ENCODE measurements around the gene TIGIT. TPM values are rescaled to one million over a fixed set of nuclear protein-coding genes. Genes with fewer than 3 reads are reported as not detected.

Gene TIGIT
- total and polyA plus RNA-seq, 4 experiments from 2014 or later: 25.8 to 36.6 (median 32.4) TPM

GRCh38 chr3:114336857-114337256 is 43.0 kb downstream of the TIGIT start:
- H3K36me3 ChIP-seq (ENCODE audit: insufficient read depth, low read length): no peaks in the 10 kb centered on the region
- Mint-ChIP-seq H3K27ac (peak overlapping the region in 1 of 7 donors; percentile 80), H3K4me1 (peaks cover 36 to 74% (median 55%) of the 10 kb centered on the region in 4 donors), H3K9me3 (no peaks in the 10 kb centered on the region), H3K4me3 (peak overlapping the region in 1 of 8 donors; percentile 7), H3K36me3 (peaks cover 10 to 61% of the 10 kb centered on the region in 2 donors), H3K27me3 (no peaks in the 10 kb centered on the region)
- CTCF ChIA-PET (ENCODE audit: partially characterized antibody): interaction anchor here (0.6 to 4.8 kb wide), 12 partner anchors 16 to 186 kb away, joined by 3 to 48 read pairs (median 6); partner anchors contain the start of gene TIGIT
- H3K27ac ChIP-seq (ENCODE audit: low read depth, low read length): no peak overlapping the region
- intact Hi-C loops (cut with micrococcal nuclease): loop anchor here (1.0 to 5.0 kb wide), 4 partner anchors 46 to 805 kb away; partner anchors contain the start of gene SIDT1
- no peaks in the 10 kb centered on the region for H3K9me3 ChIP-seq (ENCODE audit: control insufficient read depth in 1 of 2, low read length in 2 of 2)
- POLR2A ChIA-PET (ENCODE audit: partially characterized antibody): interaction anchor here (1.2 to 3.5 kb wide), 3 partner anchors 13 to 45 kb away, joined by 3 to 13 read pairs (median 8); no protein-coding TSS in a partner anchor
- DNase-seq: no peak
- no peaks in the 10 kb centered on the region for H3K27me3 ChIP-seq (ENCODE audit: insufficient read depth, low read length)
- H3K4me1 ChIP-seq (ENCODE audit: insufficient read depth, low read length): peaks cover 54% of the 10 kb centered on the region
- H3K4me3 ChIP-seq (ENCODE audit: low read length in 2 of 2): no peak overlapping the region

GRCh38 chr3:114338651-114339357 is 45.0 kb downstream of the TIGIT start:
- H3K36me3 Mint-ChIP-seq: peaks cover 8 to 60% of the 10 kb centered on the region in 2 donors
- H3K9me3 Mint-ChIP-seq: no peaks in the 10 kb centered on the region
- peaks cover 35% of the 10 kb centered on the region for H3K4me1 ChIP-seq (ENCODE audit: insufficient read depth, low read length)
- intact Hi-C loops (cut with micrococcal nuclease): loop anchor here (5.0 kb wide), 1 partner anchor 807 kb away; the partner anchor contains the start of gene SIDT1
- ChIA-PET POLR2A (ENCODE audit: partially characterized antibody) (interaction anchor here (0.9 to 1.2 kb wide), 5 partner anchors 9 to 126 kb away, joined by 3 to 4 read pairs (median 3); no protein-coding TSS in a partner anchor), CTCF (ENCODE audit: partially characterized antibody) (interaction anchor here (1.0 to 3.7 kb wide), 4 partner anchors 10 to 48 kb away, joined by 3 to 16 read pairs (median 4); no protein-coding TSS in a partner anchor)
- peak overlapping the region in 6 of 7 donors; percentile 65 to 94 (median 88) for H3K27ac Mint-ChIP-seq
- no peaks in the 10 kb centered on the region for H3K36me3 ChIP-seq (ENCODE audit: insufficient read depth, low read length)
- no peaks in the 10 kb centered on the region for H3K9me3 ChIP-seq (ENCODE audit: control insufficient read depth in 1 of 2, low read length in 2 of 2)
- no peaks in the 10 kb centered on the region for H3K27me3 Mint-ChIP-seq
- H3K4me3 Mint-ChIP-seq: peak overlapping the region; percentile 57 to 74 (median 67)
- no peak overlapping the region for H3K4me3 ChIP-seq (ENCODE audit: low read length in 2 of 2)
- no peaks in the 10 kb centered on the region for H3K27me3 ChIP-seq (ENCODE audit: insufficient read depth, low read length)
- peak in 2 of 5 donors; percentile 12 to 22 for DNase-seq
- peaks cover 26 to 57% (median 39%) of the 10 kb centered on the region in 4 donors for H3K4me1 Mint-ChIP-seq
- peak overlapping the region; percentile 2 for H3K27ac ChIP-seq (ENCODE audit: low read depth, low read length)

- POLR2A ChIA-PET (ENCODE audit: partially characterized antibody): interaction anchor here (0.6 kb wide), 1 partner anchor 130 kb away, joined by 3 read pairs; no protein-coding TSS in a partner anchor
- no peaks in the 10 kb centered on the region for H3K4me1 ChIP-seq (ENCODE audit: insufficient read depth, low read length)
- DNase-seq: no peak
- Mint-ChIP-seq H3K4me1 (peaks cover 9 to 19% (median 14%) of the 10 kb centered on the region in 4 donors), H3K27ac (no peak overlapping the region), H3K9me3 (no peaks in the 10 kb centered on the region), H3K27me3 (no peaks in the 10 kb centered on the region), H3K4me3 (no peak overlapping the region), H3K36me3 (peaks cover 21 to 48% of the 10 kb centered on the region in 2 donors)
- intact Hi-C loops (cut with micrococcal nuclease): no loop called here
- no peaks in the 10 kb centered on the region for H3K27me3 ChIP-seq (ENCODE audit: insufficient read depth, low read length)
- H3K4me3 ChIP-seq (ENCODE audit: low read length in 2 of 2): no peak overlapping the region
- no peak overlapping the region for H3K27ac ChIP-seq (ENCODE audit: low read depth, low read length)
- CTCF ChIA-PET (ENCODE audit: partially characterized antibody): no interaction called here
- H3K9me3 ChIP-seq (ENCODE audit: control insufficient read depth in 1 of 2, low read length in 2 of 2): no peaks in the 10 kb centered on the region
- H3K36me3 ChIP-seq (ENCODE audit: insufficient read depth, low read length): no peaks in the 10 kb centered on the region
Measured at GRCh38 chr3:114344492-114344891, 50.7 kb downstream of the TIGIT start.

GRCh38 chr3:114350271-114350670 is 56.4 kb downstream of the TIGIT start:
- Mint-ChIP-seq H3K4me1 (peaks cover 3 to 11% (median 6%) of the 10 kb centered on the region in 4 donors), H3K36me3 (peaks cover 35 to 45% of the 10 kb centered on the region in 2 donors)
- CTCF ChIA-PET (ENCODE audit: partially characterized antibody): interaction anchor here (1.2 to 1.9 kb wide), 3 partner anchors 11 to 59 kb away, joined by 3 to 5 read pairs (median 3); no protein-coding TSS in a partner anchor

GRCh38 chr3:114350690-114351089 is 56.9 kb downstream of the TIGIT start:
- H3K4me3 ChIP-seq (ENCODE audit: low read length in 2 of 2): no peak overlapping the region
- POLR2A ChIA-PET (ENCODE audit: partially characterized antibody): no interaction called here
- no peaks in the 10 kb centered on the region for H3K9me3 Mint-ChIP-seq
- H3K9me3 ChIP-seq (ENCODE audit: control insufficient read depth in 1 of 2, low read length in 2 of 2): no peaks in the 10 kb centered on the region
- H3K4me1 Mint-ChIP-seq: peaks cover 3 to 7% (median 5%) of the 10 kb centered on the region in 4 donors
- no peaks in the 10 kb centered on the region for H3K27me3 ChIP-seq (ENCODE audit: insufficient read depth, low read length)
- DNase-seq: no peak
- no peak overlapping the region for H3K27ac ChIP-seq (ENCODE audit: low read depth, low read length)
- H3K27ac Mint-ChIP-seq: no peak overlapping the region
- no peaks in the 10 kb centered on the region for H3K4me1 ChIP-seq (ENCODE audit: insufficient read depth, low read length)
- no peaks in the 10 kb centered on the region for H3K36me3 ChIP-seq (ENCODE audit: insufficient read depth, low read length)
- H3K4me3 Mint-ChIP-seq: no peak overlapping the region
- intact Hi-C loops (cut with micrococcal nuclease): no loop called here
- CTCF ChIA-PET (ENCODE audit: partially characterized antibody): interaction anchor here (1.2 to 1.4 kb wide), 2 partner anchors 20 to 60 kb away, joined by 3 read pairs; no protein-coding TSS in a partner anchor
- peaks cover 35 to 44% of the 10 kb centered on the region in 2 donors for H3K36me3 Mint-ChIP-seq
- H3K27me3 Mint-ChIP-seq: no peaks in the 10 kb centered on the region

More at GRCh38 chr3:114350271-114350670, 56.4 kb downstream of the TIGIT start:
- Mint-ChIP-seq H3K9me3 (no peaks in the 10 kb centered on the region), H3K4me3 (no peak overlapping the region), H3K27me3 (no peaks in the 10 kb centered on the region), H3K27ac (no peak overlapping the region)
- intact Hi-C loops (cut with micrococcal nuclease): no loop called here
- POLR2A ChIA-PET (ENCODE audit: partially characterized antibody): no interaction called here
- Histone ChIP-seq H3K36me3 (ENCODE audit: insufficient read depth, low read length) (no peaks in the 10 kb centered on the region), H3K27ac (ENCODE audit: low read depth, low read length) (no peak overlapping the region), H3K4me1 (ENCODE audit: insufficient read depth, low read length) (no peaks in the 10 kb centered on the region), H3K4me3 (ENCODE audit: low read length in 2 of 2) (no peak overlapping the region), H3K9me3 (ENCODE audit: control insufficient read depth in 1 of 2, low read length in 2 of 2) (no peaks in the 10 kb centered on the region), H3K27me3 (ENCODE audit: insufficient read depth, low read length) (no peaks in the 10 kb centered on the region)
- DNase-seq: no peak

GRCh38 chr3:114351123-114351821 is 57.4 kb downstream of the TIGIT start:
- no peaks in the 10 kb centered on the region for H3K4me1 ChIP-seq (ENCODE audit: insufficient read depth, low read length)
- H3K9me3 Mint-ChIP-seq: no peaks in the 10 kb centered on the region
- no peaks in the 10 kb centered on the region for H3K36me3 ChIP-seq (ENCODE audit: insufficient read depth, low read length)
- H3K27ac ChIP-seq (ENCODE audit: low read depth, low read length): no peak overlapping the region
- peaks cover 35 to 38% of the 10 kb centered on the region in 2 donors for H3K36me3 Mint-ChIP-seq
- H3K27ac Mint-ChIP-seq: no peak overlapping the region
- peaks cover 1 to 3% (median 2%) of the 10 kb centered on the region in 4 donors for H3K4me1 Mint-ChIP-seq
- H3K4me3 ChIP-seq (ENCODE audit: low read length in 2 of 2): no peak overlapping the region
- H3K27me3 Mint-ChIP-seq: no peaks in the 10 kb centered on the region
- ChIA-PET CTCF (ENCODE audit: partially characterized antibody) (interaction anchor here (1.2 to 1.4 kb wide), 2 partner anchors 20 to 60 kb away, joined by 3 read pairs; no protein-coding TSS in a partner anchor), POLR2A (ENCODE audit: partially characterized antibody) (no interaction called here)
- intact Hi-C loops (cut with micrococcal nuclease): no loop called here
- no peaks in the 10 kb centered on the region for H3K9me3 ChIP-seq (ENCODE audit: control insufficient read depth in 1 of 2, low read length in 2 of 2)
- DNase-seq: no peak
- no peak overlapping the region for H3K4me3 Mint-ChIP-seq
- no peaks in the 10 kb centered on the region for H3K27me3 ChIP-seq (ENCODE audit: insufficient read depth, low read length)

GRCh38 chr3:114351822-114352145 is 58.0 kb downstream of the TIGIT start:
- H3K4me3 ChIP-seq (ENCODE audit: low read length in 2 of 2): no peak overlapping the region
- Mint-ChIP-seq H3K27ac (no peak overlapping the region), H3K4me1 (peaks cover 0 to 2% (median under 1%) of the 10 kb centered on the region in 4 donors), H3K27me3 (no peaks in the 10 kb centered on the region), H3K36me3 (peaks cover 35 to 38% of the 10 kb centered on the region in 2 donors), H3K4me3 (no peak overlapping the region), H3K9me3 (peaks cover 0 to under 1% (median 0%) of the 10 kb centered on the region in 8 donors)
- H3K4me1 ChIP-seq (ENCODE audit: insufficient read depth, low read length): no peaks in the 10 kb centered on the region
- intact Hi-C loops (cut with micrococcal nuclease): no loop called here
- H3K36me3 ChIP-seq (ENCODE audit: insufficient read depth, low read length): no peaks in the 10 kb centered on the region
- no peaks in the 10 kb centered on the region for H3K9me3 ChIP-seq (ENCODE audit: control insufficient read depth in 1 of 2, low read length in 2 of 2)
- H3K27me3 ChIP-seq (ENCODE audit: insufficient read depth, low read length): no peaks in the 10 kb centered on the region
- ChIA-PET POLR2A (ENCODE audit: partially characterized antibody) (interaction anchor here (0.6 kb wide), 1 partner anchor 32 kb away, joined by 3 read pairs; no protein-coding TSS in a partner anchor), CTCF (ENCODE audit: partially characterized antibody) (no interaction called here)
- no peak for DNase-seq
- H3K27ac ChIP-seq (ENCODE audit: low read depth, low read length): no peak overlapping the region

Measured in CD4-positive, alpha-beta memory T cell (primary cell).